Neural cell (in vitro differentiated cells): ENCODE data around the gene GSG1L. TPM values are rescaled to one million over a fixed set of nuclear protein-coding genes. Genes with fewer than 3 reads are reported as not detected.

Experiments used
- H2AFZ ChIP-seq: fragments of 200-600, 300-800 bp; sonication (generic), shearing (Covaris generic); 2 replicates; pipeline ENCODE4 v1.6.0; 2014; ENCODE audit warnings: low read depth, mild to moderate bottlenecking, antibody characterized with exemption, low read length, moderate library complexity
- H3F3A ChIP-seq: fragments of 200-600 bp; shearing (Covaris generic); 2 replicates; pipeline ENCODE4 v1.6.1; 2016; ENCODE audit warnings: mild to moderate bottlenecking, moderate library complexity, mixed read lengths, antibody characterized with exemption, low read length; ENCODE audit not compliant: insufficient read depth, poor library complexity, severe bottlenecking
- H3K27ac ChIP-seq: fragments of 200-600, 300-800 bp; sonication (generic), shearing (Covaris generic); 2 replicates; pipeline ENCODE4 v1.5.1; 2014; ENCODE audit warnings: mild to moderate bottlenecking, low read length, moderate library complexity
- H3K27me3 ChIP-seq: fragments of 300-800, 200-600 bp; sonication (generic), shearing (Covaris generic); 2 replicates; pipeline ENCODE4 v1.6.0; 2014; ENCODE audit warnings: mild to moderate bottlenecking, low read depth, low read length, moderate library complexity; ENCODE audit not compliant: insufficient read depth
- H3K36me3 ChIP-seq: fragments of 300-800, 200-600 bp; sonication (generic), shearing (Covaris generic); 2 replicates; pipeline ENCODE4 v1.5.1; 2014; ENCODE audit warnings: mild to moderate bottlenecking, antibody characterized with exemption, low read length, moderate library complexity; ENCODE audit not compliant: insufficient read depth
- H3K4me2 ChIP-seq: fragments of 300-800, 200-600 bp; sonication (generic), shearing (Covaris generic); 2 replicates; pipeline ENCODE4 v1.6.0; 2014; ENCODE audit warnings: mild to moderate bottlenecking, low read length
- H3K4me3 ChIP-seq: fragments of 300-800, 200-600 bp; sonication (generic), shearing (Covaris generic); 2 replicates; pipeline ENCODE4 v1.5.1; 2014; ENCODE audit warnings: mild to moderate bottlenecking, low read length, moderate library complexity
- H3K79me2 ChIP-seq: fragments of 200-600 bp; shearing (Covaris generic); replicated peaks from 2 replicates; pipeline ENCODE4 v1.6.0; 2014; ENCODE audit warnings: mild to moderate bottlenecking, low read length, moderate library complexity; ENCODE audit not compliant: insufficient read depth
- H3K9ac ChIP-seq: fragments of 300-800, 200-600 bp; sonication (generic), shearing (Covaris generic); 2 replicates; pipeline ENCODE4 v1.6.1; 2016; ENCODE audit warnings: mild to moderate bottlenecking, low read length, mixed read lengths
- H3K9me2 ChIP-seq: fragments of 200-600 bp; shearing (Covaris generic); 2 replicates; pipeline ENCODE4 v1.6.1; 2016; ENCODE audit warnings: mild to moderate bottlenecking, low read length, mixed read lengths; ENCODE audit not compliant: insufficient read depth
- H3K9me3 ChIP-seq: fragments of 200-600, 300-800 bp; sonication (generic), shearing (Covaris generic); 2 replicates; pipeline ENCODE4 v1.6.1; 2016; ENCODE audit warnings: mild to moderate bottlenecking, mixed run types, low read length, moderate library complexity, mixed read lengths
- H4K20me1 ChIP-seq: fragments of 200-600 bp; shearing (Covaris generic); 2 replicates; pipeline ENCODE4 v1.6.1; 2016; ENCODE audit warnings: mild to moderate bottlenecking, mixed run types; ENCODE audit not compliant: insufficient read depth
- CTCF ChIP-seq: fragments of 450-650 bp; IDR thresholded peaks from 2 replicates; pipeline ENCODE4 v1.5.1; 2014; ENCODE audit warnings: antibody characterized with exemption, mild to moderate bottlenecking, moderate library complexity; ENCODE audit not compliant: poor library complexity, severe bottlenecking
- EP300 ChIP-seq: fragments of 450-650 bp; conservative IDR thresholded peaks from 2 replicates; pipeline ENCODE4 v1.6.1; 2014; ENCODE audit warnings: antibody characterized with exemption, mild to moderate bottlenecking, moderate library complexity; ENCODE audit not compliant: poor library complexity, severe bottlenecking
- EZH2 ChIP-seq: fragments of 200-600, 300-800 bp; shearing (Covaris generic), sonication (generic); IDR thresholded peaks from 2 replicates; pipeline ENCODE4 v1.6.1; 2014; ENCODE audit warnings: antibody characterized with exemption, low read length, borderline replicate concordance, mild to moderate bottlenecking; ENCODE audit not compliant: insufficient read depth, poor library complexity, severe bottlenecking
- MXI1 ChIP-seq: fragments of 450-650 bp; conservative IDR thresholded peaks from 2 replicates; pipeline ENCODE4 v1.6.1; 2014; ENCODE audit warnings: antibody characterized with exemption, mild to moderate bottlenecking; ENCODE audit not compliant: poor library complexity, severe bottlenecking
- POLR2AphosphoS5 ChIP-seq: IDR thresholded peaks from 2 replicates; pipeline ENCODE4 v1.6.1; 2012
- RAD21 ChIP-seq: fragments of 450-650 bp; conservative IDR thresholded peaks from 2 replicates; pipeline ENCODE4 v1.6.1; 2014; ENCODE audit warnings: antibody characterized with exemption, mild to moderate bottlenecking, moderate library complexity
- REST ChIP-seq: IDR thresholded peaks from 2 replicates; pipeline ENCODE4 v1.6.1; 2012; ENCODE audit warnings: borderline replicate concordance
- SMC3 ChIP-seq: fragments of 450-650 bp; conservative IDR thresholded peaks from 2 replicates; pipeline ENCODE4 v1.6.1; 2014; ENCODE audit warnings: antibody characterized with exemption, mild to moderate bottlenecking, moderate library complexity; ENCODE audit not compliant: poor library complexity
- TAF1 ChIP-seq: IDR thresholded peaks from 2 replicates; pipeline ENCODE4 v1.6.1; 2012; ENCODE audit warnings: low read depth
- polyA plus RNA-seq: library from polyadenylated mRNA; depleted of rRNA; stranded (reverse); fragments of >200 nt; gene quantifications from 2 replicates; pipeline ENCODE4 v1.2.3, GENCODE V29; 2014

GSG1L gene
- polyA plus RNA-seq, 1 donor from 2014 or later, result 0.85 TPM

GRCh38 chr16:27826081-27826892 is 237.2 kb downstream of the GSG1L start:
- no peak overlapping the region for H2AFZ ChIP-seq
- H3K79me2 ChIP-seq, result no peaks in the 10 kb centered on the region
- no peaks in the 10 kb centered on the region for H3K9me2 ChIP-seq
- H3K4me2 ChIP-seq, result no peak overlapping the region
- H3K9me3 ChIP-seq, result no peaks in the 10 kb centered on the region
- no peak overlapping the region for H3K27ac ChIP-seq
- no peaks in the 10 kb centered on the region for H3K36me3 ChIP-seq
- no peaks in the 10 kb centered on the region for H3F3A ChIP-seq
- TF ChIP-seq EZH2 (no peak), REST (no peak), POLR2AphosphoS5 (no peak), CTCF (no peak), MXI1 (no peak), RAD21 (no peak), SMC3 (no peak), TAF1 (no peak), EP300 (no peak)
- H3K9ac ChIP-seq, result no peak overlapping the region
- H3K4me3 ChIP-seq, result no peak overlapping the region
- H3K27me3 ChIP-seq, result no peaks in the 10 kb centered on the region
- no peaks in the 10 kb centered on the region for H4K20me1 ChIP-seq

- H3K36me3 ChIP-seq, result no peaks in the 10 kb centered on the region
- H3K4me2 ChIP-seq, result no peak overlapping the region
- H4K20me1 ChIP-seq, result no peaks in the 10 kb centered on the region
- no peaks in the 10 kb centered on the region for H3F3A ChIP-seq
- no peak for TF ChIP-seq MXI1
- no peak for TF ChIP-seq RAD21
- no peak for TF ChIP-seq CTCF
- no peak for TF ChIP-seq REST
- TF ChIP-seq EP300, result no peak
- no peak for TF ChIP-seq SMC3
- no peak for TF ChIP-seq TAF1
- TF ChIP-seq EZH2, result no peak
- no peak for TF ChIP-seq POLR2AphosphoS5
- H3K4me3 ChIP-seq, result no peak overlapping the region
- no peaks in the 10 kb centered on the region for H3K27me3 ChIP-seq
- no peaks in the 10 kb centered on the region for H3K79me2 ChIP-seq
- no peaks in the 10 kb centered on the region for H3K9me2 ChIP-seq
- no peaks in the 10 kb centered on the region for H3K9me3 ChIP-seq
- no peak overlapping the region for H3K9ac ChIP-seq
- H2AFZ ChIP-seq, result no peak overlapping the region
- H3K27ac ChIP-seq, result no peak overlapping the region
Observed at GRCh38 chr16:27824786-27825185, 238.7 kb downstream of the GSG1L start.
